Ishikawa (cell line): Measurements from ENCODE around the gene KLF9.

Source experiments
- CREB1 ChIP-seq: IDR thresholded peaks from 2 replicates; pipeline ENCODE4 v1.6.1; 2012; ENCODE audit warnings: low read depth
- EP300 ChIP-seq: IDR thresholded peaks from 2 replicates; pipeline ENCODE4 v1.6.1; 2012; ENCODE audit warnings: borderline replicate concordance
- FOXM1 ChIP-seq: IDR thresholded peaks from 2 replicates; pipeline ENCODE4 v1.6.1; 2012; ENCODE audit warnings: low read depth, borderline replicate concordance
- RAD21 ChIP-seq: IDR thresholded peaks from 2 replicates; pipeline ENCODE4 v1.6.1; 2012; ENCODE audit warnings: low read depth
- TAF1 ChIP-seq: IDR thresholded peaks from 2 replicates; pipeline ENCODE4 v1.6.1; 2012; ENCODE audit warnings: low read depth, mild to moderate bottlenecking

DNA sequence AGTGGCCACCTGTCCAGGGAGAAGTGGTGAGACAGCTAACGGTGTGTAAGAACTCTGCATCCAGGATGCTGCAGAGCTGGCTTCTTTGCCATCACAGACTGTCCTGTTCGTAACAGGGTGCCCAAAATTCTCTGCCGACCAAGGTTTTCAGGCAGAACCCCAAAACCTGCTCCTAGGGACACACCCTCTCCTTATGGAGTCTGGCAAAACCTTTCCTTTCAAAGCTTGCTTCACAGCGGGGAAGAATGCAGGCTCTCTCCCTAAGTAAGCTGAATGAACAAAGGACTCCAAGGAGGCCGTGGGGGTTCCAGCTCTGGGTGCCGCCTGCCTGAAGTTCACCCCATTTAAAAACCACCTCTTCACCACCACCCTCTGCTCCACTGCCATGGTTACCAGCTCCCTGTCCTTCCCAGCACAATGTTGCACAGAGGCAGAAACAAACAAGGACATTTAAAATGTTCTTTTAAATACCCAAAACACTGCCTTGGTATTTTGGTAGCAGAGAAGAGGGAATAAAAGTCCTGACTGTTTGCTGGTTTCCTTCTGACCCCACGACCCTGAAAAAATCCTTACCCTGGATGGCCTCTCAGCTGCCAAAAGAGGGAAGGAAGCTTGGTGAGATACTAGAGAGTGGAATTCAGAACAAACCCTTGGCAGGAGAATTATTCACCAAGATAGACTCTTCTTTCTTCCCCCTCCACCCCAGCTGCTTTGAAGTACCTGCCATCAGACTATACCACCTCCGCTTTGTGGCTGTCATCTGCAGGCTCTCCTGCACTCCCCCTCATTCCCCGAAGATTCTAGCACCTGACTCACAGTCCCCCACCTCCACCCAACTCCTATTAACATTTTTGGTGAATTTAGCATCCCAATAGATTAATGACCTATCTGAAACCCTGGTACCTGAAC lies 7.1 kb upstream of the KLF9 start:
- no peak for TF ChIP-seq TAF1
- no peak for TF ChIP-seq RAD21
- no peak for TF ChIP-seq FOXM1
- TF ChIP-seq CREB1, result no peak
- TF ChIP-seq EP300, result no peak
